SK-N-SH (cell line): ENCODE data around the gene DTNA. TPM values are rescaled to one million over a fixed set of nuclear protein-coding genes. Genes with fewer than 3 reads are reported as not detected.

Experiments
- CTCF ChIA-PET: fragments of 300-600, 350-600 bp; formaldehyde crosslinking; extraction: SDS; loops from one replicate; lab custom pipeline; 2021; lab: Yijun Ruan, JAX
- POLR2A ChIA-PET: fragments of 350-600 bp; sonication (Branson Sonifier 250); formaldehyde crosslinking; extraction: SDS; loops from one replicate; lab custom pipeline; 2020; ENCODE audit warnings: antibody characterized with exemption, inconsistent platforms; lab: Yijun Ruan, JAX
- DNase-seq: peaks from one replicate; pipeline ENCODE4 v3.0.0; 2012
- H2AFZ ChIP-seq: fragments of 200-600 bp; sonication (generic); 2 replicates; pipeline ENCODE4 v1.8.1; 2016; ENCODE audit warnings: antibody characterized with exemption, mild to moderate bottlenecking, low read depth
- H3F3A ChIP-seq: fragments of 200-600 bp; sonication (generic); replicated peaks from 2 replicates; pipeline ENCODE3; 2016; ENCODE audit warnings: antibody characterized with exemption, mild to moderate bottlenecking; ENCODE audit not compliant: insufficient read depth
- H3K27ac ChIP-seq, 2 experiments: fragments of 200-500 bp in 1 of 2; fragments of 200-600 bp in 1 of 2; sonication (Bioruptor generic) in 1 of 2; sonication (generic), shearing (Covaris generic) in 1 of 2; 2 replicates each; pipeline versions ENCODE4 v1.5.1 to v1.6.1; 2014 to 2016; ENCODE audit warnings: low read depth in 2 of 2, inconsistent platforms in 1 of 2, low read length in 1 of 2, mild to moderate bottlenecking in 1 of 2, mixed read lengths in 1 of 2
- H3K27me3 ChIP-seq: fragments of 200-600 bp; sonication (generic), shearing (Covaris generic); 2 replicates; pipeline ENCODE4 v1.6.1; 2016; ENCODE audit warnings: mixed run types; ENCODE audit not compliant: insufficient read depth
- H3K36me3 ChIP-seq, 2 experiments: fragments of 200-500 bp in 1 of 2; fragments of 200-600 bp in 1 of 2; sonication (Bioruptor generic) in 1 of 2; sonication (generic) in 1 of 2; replicated peaks in 1 of 2; 2 replicates each; pipeline versions ENCODE3 to v1.5.1; 2014 to 2016; ENCODE audit warnings: low read length in 1 of 2, mild to moderate bottlenecking in 1 of 2; ENCODE audit not compliant: insufficient read depth in 2 of 2, control insufficient read depth in 1 of 2
- H3K4me1 ChIP-seq, 2 experiments: fragments of 200-500 bp in 1 of 2; fragments of 200-600 bp in 1 of 2; sonication (Bioruptor generic) in 1 of 2; sonication (generic), shearing (Covaris generic) in 1 of 2; 2 replicates each; pipeline versions ENCODE4 v1.5.1 to v1.6.1; 2014 to 2016; ENCODE audit warnings: low read depth in 1 of 2, low read length in 1 of 2, mixed run types in 1 of 2; ENCODE audit not compliant: insufficient read depth in 2 of 2, control insufficient read depth in 1 of 2
- H3K4me2 ChIP-seq: fragments of 200-600 bp; sonication (generic), shearing (Covaris generic); 2 replicates; pipeline ENCODE4 v1.6.1; 2017; ENCODE audit warnings: mixed run types
- H3K4me3 ChIP-seq, 2 experiments: fragments of 200-500 bp in 1 of 2; fragments of 200-600 bp in 1 of 2; sonication (Bioruptor generic) in 1 of 2; sonication (generic), shearing (Covaris generic) in 1 of 2; 2 replicates each; pipeline versions ENCODE4 v1.5.1 to v1.8.1; 2014 to 2016; ENCODE audit warnings: low read depth in 2 of 2, inconsistent platforms in 1 of 2, low read length in 1 of 2, mild to moderate bottlenecking in 1 of 2, mixed read lengths in 1 of 2, moderate library complexity in 1 of 2
- H3K79me2 ChIP-seq: fragments of 200-600 bp; sonication (generic); 2 replicates; pipeline ENCODE4 v1.8.1; 2017; ENCODE audit warnings: mild to moderate bottlenecking; ENCODE audit not compliant: insufficient read depth
- H3K9ac ChIP-seq: fragments of 200-600 bp; sonication (generic); 2 replicates; pipeline ENCODE4 v1.6.1; 2017; ENCODE audit warnings: mixed run types
- H3K9me2 ChIP-seq: fragments of 200-600 bp; sonication (generic); 2 replicates; pipeline ENCODE4 v1.6.1; 2017; ENCODE audit warnings: mixed run types
- H3K9me3 ChIP-seq: fragments of 200-600 bp; sonication (generic); 2 replicates; pipeline ENCODE4 v1.6.1; 2017; ENCODE audit warnings: mixed run types, mild to moderate bottlenecking, moderate library complexity
- H4K20me1 ChIP-seq: fragments of 200-600 bp; sonication (generic); 2 replicates; pipeline ENCODE4 v1.6.1; 2017; ENCODE audit warnings: mild to moderate bottlenecking, mixed run types; ENCODE audit not compliant: insufficient read depth
- CHD2 ChIP-seq: fragments of 150-350 bp; IDR thresholded peaks from 2 replicates; pipeline ENCODE4 v1.6.1; 2018; ENCODE audit warnings: low read length; ENCODE audit not compliant: partially characterized antibody
- FOSL2 ChIP-seq: IDR thresholded peaks from 2 replicates; pipeline ENCODE4 v1.4.0; 2012; ENCODE audit warnings: low read depth, mild to moderate bottlenecking, moderate library complexity, borderline replicate concordance
- FOXM1 ChIP-seq: IDR thresholded peaks from 2 replicates; pipeline ENCODE4 v1.4.0; 2012; ENCODE audit warnings: low read depth, mild to moderate bottlenecking
- GABPA ChIP-seq: IDR thresholded peaks from 2 replicates; pipeline ENCODE4 v1.4.0; 2012; ENCODE audit warnings: low read depth, mild to moderate bottlenecking
- IRF3 ChIP-seq: fragments of 150-350 bp; IDR thresholded peaks from 2 replicates; pipeline ENCODE4 v1.6.1; 2016; ENCODE audit warnings: mild to moderate bottlenecking, low read depth, low read length
- JUND ChIP-seq: IDR thresholded peaks from 2 replicates; pipeline ENCODE4 v1.4.0; 2012
- MAX ChIP-seq: IDR thresholded peaks from 2 replicates; pipeline ENCODE4 v1.4.0; 2012; ENCODE audit warnings: low read depth
- MEF2A ChIP-seq: IDR thresholded peaks from 2 replicates; pipeline ENCODE4 v1.4.0; 2012; ENCODE audit warnings: low read depth, borderline replicate concordance
- NRF1 ChIP-seq: IDR thresholded peaks from 2 replicates; pipeline ENCODE4 v1.6.1; 2012; ENCODE audit warnings: low read depth, mild to moderate bottlenecking, low read length
- POLR2AphosphoS5 ChIP-seq: IDR thresholded peaks from 2 replicates; pipeline ENCODE4 v1.6.1; 2012; ENCODE audit warnings: low read depth, low read length
- RAD21 ChIP-seq: IDR thresholded peaks from 2 replicates; pipeline ENCODE4 v1.6.1; 2012; ENCODE audit warnings: mild to moderate bottlenecking, low read length
- RCOR1 ChIP-seq: fragments of 150-350 bp; IDR thresholded peaks from 2 replicates; pipeline ENCODE4 v1.6.1; 2017; ENCODE audit warnings: antibody characterized with exemption, low read length
- SIN3A ChIP-seq: IDR thresholded peaks from 2 replicates; pipeline ENCODE4 v1.6.1; 2012; ENCODE audit warnings: low read depth, mild to moderate bottlenecking, low read length, moderate library complexity, borderline replicate concordance
- TAF1 ChIP-seq: IDR thresholded peaks from 2 replicates; pipeline ENCODE4 v1.6.1; 2012; ENCODE audit warnings: low read depth, mild to moderate bottlenecking, low read length, moderate library complexity, borderline replicate concordance
- TCF12 ChIP-seq: IDR thresholded peaks from 2 replicates; pipeline ENCODE4 v1.4.0; 2012
- ZBTB33 ChIP-seq: IDR thresholded peaks from 2 replicates; pipeline ENCODE4 v1.4.0; 2012; ENCODE audit warnings: low read depth, borderline replicate concordance
- WGBS: methylation state at CpG from one replicate; pipeline ENCODE4 v1.1.6; 2017; ENCODE audit warnings: low lambda C conversion rate; 5-methylcytosine and 5-hydroxymethylcytosine counted together
- polyA plus RNA-seq, 3 experiments: library from polyadenylated mRNA; depleted of rRNA; stranded (reverse); fragments of >200 nt; gene quantifications; 2 replicates each; pipeline ENCODE4 v1.2.3, GENCODE V29; 2012
- TF ChIP-seq, protein P1 (sequence below): IDR thresholded peaks from 2 replicates; pipeline ENCODE4 v1.6.1; 2012; ENCODE audit warnings: mild to moderate bottlenecking, low read depth, low read length, moderate library complexity

The DTNA gene
- polyA plus RNA-seq, 1 of the 3 experiments (the other 2 are of a cell fraction) = 7.9 TPM

DNA sequence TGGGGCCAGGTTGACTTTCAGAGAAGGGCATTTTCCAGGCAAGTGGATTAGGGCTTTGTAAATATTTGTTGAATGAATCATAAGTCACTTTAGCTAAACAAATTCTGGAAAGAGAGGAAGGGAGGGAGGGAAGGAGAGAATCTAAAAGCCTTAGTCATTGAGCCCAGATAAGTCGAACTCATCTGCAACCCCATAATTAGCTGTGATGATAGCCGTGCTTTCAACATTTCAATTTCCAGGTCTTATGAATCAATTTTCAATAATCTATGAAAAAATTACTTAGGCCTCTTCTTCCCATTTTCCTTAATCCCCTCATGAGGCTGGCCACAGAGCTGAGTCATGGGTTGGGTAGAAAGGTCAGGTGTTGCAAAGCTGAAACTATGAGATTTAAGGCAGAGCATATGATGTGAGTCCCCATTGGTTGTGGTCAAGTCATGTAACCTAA lies 219.3 kb downstream of the DTNA start:
- ChIA-PET POLR2A (no interaction called here), CTCF (interaction anchor here (0.7 to 1.7 kb wide), 2 partner anchors 56 to 63 kb away, joined by 3 to 4 read pairs; no protein-coding TSS in a partner anchor)
- 28% methylated on average over 2 of the region's 2 CpGs for WGBS
- Histone ChIP-seq H3K9me3 (no peaks in the 10 kb centered on the region), H3K27me3 (no peaks in the 10 kb centered on the region), H4K20me1 (no peaks in the 10 kb centered on the region), H3K79me2 (no peaks in the 10 kb centered on the region), H3K9me2 (no peaks in the 10 kb centered on the region), H2AFZ (no peak overlapping the region), H3K27ac (no peak overlapping the region), H3K36me3 (no peaks in the 10 kb centered on the region), H3K4me1 (0 out of 4 replicates have a peak, but pooled peaks cover 0 to 4% of the 10 kb centered on the region in 2 experiments), H3K9ac (no peak overlapping the region), H3K4me2 (no peak overlapping the region), H3K4me3 (no peak overlapping the region), H3F3A (no peaks in the 10 kb centered on the region)
- no peak for DNase-seq
- TF ChIP-seq NRF1 = no peak
- TF ChIP-seq SIN3A = no peak
- TF ChIP-seq IRF3 = no peak
- peak; percentile 33; the same call in 1 of the 2 replicates for TF ChIP-seq FOSL2
- TF ChIP-seq JUND = peak; percentile 37
- no peak for TF ChIP-seq FOXM1
- no peak for TF ChIP-seq CHD2
- TF ChIP-seq ZBTB33 = no peak

DNA sequence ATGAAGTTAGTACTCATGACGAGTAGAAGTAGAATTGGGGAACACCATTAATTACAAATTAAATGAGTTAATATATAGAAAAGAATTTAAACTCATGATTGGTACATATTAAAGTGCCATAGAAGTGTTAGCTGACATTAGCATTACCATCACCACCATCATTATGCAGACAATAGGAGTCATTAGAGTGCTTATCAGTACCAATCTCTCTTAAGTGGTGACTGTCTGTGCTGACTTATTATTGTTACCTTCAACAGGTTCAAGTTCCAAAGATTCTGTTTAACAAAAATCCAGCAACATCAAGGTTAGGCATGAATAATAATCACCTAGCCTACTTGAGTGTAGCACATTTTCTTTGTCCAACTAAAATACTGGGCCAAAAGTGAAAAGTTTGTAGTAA lies 222.3 kb downstream of the DTNA start:
- CTCF ChIA-PET = interaction anchor here (1.1 kb wide), 1 partner anchor 11 kb away, joined by 5 read pairs; no protein-coding TSS in a partner anchor
- WGBS = 80% methylated on average over 1 of the region's 1 CpG
- H3K4me2 ChIP-seq = no peak overlapping the region
- no peak for TF ChIP-seq ZBTB33
- no peak for TF ChIP-seq MAX
- TF ChIP-seq IRF3 = no peak
- TF ChIP-seq GABPA = no peak
- no peak for TF ChIP-seq POLR2AphosphoS5
- no peak for TF ChIP-seq JUND
- TF ChIP-seq, protein P1, sequence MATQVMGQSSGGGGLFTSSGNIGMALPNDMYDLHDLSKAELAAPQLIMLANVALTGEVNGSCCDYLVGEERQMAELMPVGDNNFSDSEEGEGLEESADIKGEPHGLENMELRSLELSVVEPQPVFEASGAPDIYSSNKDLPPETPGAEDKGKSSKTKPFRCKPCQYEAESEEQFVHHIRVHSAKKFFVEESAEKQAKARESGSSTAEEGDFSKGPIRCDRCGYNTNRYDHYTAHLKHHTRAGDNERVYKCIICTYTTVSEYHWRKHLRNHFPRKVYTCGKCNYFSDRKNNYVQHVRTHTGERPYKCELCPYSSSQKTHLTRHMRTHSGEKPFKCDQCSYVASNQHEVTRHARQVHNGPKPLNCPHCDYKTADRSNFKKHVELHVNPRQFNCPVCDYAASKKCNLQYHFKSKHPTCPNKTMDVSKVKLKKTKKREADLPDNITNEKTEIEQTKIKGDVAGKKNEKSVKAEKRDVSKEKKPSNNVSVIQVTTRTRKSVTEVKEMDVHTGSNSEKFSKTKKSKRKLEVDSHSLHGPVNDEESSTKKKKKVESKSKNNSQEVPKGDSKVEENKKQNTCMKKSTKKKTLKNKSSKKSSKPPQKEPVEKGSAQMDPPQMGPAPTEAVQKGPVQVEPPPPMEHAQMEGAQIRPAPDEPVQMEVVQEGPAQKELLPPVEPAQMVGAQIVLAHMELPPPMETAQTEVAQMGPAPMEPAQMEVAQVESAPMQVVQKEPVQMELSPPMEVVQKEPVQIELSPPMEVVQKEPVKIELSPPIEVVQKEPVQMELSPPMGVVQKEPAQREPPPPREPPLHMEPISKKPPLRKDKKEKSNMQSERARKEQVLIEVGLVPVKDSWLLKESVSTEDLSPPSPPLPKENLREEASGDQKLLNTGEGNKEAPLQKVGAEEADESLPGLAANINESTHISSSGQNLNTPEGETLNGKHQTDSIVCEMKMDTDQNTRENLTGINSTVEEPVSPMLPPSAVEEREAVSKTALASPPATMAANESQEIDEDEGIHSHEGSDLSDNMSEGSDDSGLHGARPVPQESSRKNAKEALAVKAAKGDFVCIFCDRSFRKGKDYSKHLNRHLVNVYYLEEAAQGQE = no peak
- no peak for TF ChIP-seq RAD21
- no peak for TF ChIP-seq FOXM1
- no peak for TF ChIP-seq MEF2A
- TF ChIP-seq TCF12 = no peak
- TF ChIP-seq TAF1 = no peak
- no peak for TF ChIP-seq RCOR1

More for the DNA sequence above, 222.3 kb downstream of the DTNA start:
- Histone ChIP-seq H4K20me1 (no peaks in the 10 kb centered on the region), H3K9me2 (no peaks in the 10 kb centered on the region), H3K4me1 (0 out of 4 replicates have a peak, but pooled peaks cover 0 to 4% of the 10 kb centered on the region in 2 experiments), H3K27ac (no peak overlapping the region), H3K27me3 (no peaks in the 10 kb centered on the region), H3K79me2 (no peaks in the 10 kb centered on the region), H3K36me3 (no peaks in the 10 kb centered on the region), H2AFZ (no peak overlapping the region), H3K9me3 (no peaks in the 10 kb centered on the region), H3K9ac (no peak overlapping the region), H3F3A (no peaks in the 10 kb centered on the region), H3K4me3 (no peak overlapping the region)
- POLR2A ChIA-PET = no interaction called here
- no peak for DNase-seq
